Left hindlimb (tissue), 1 donor: Measurements from ENCODE around the gene RNF224.
"Not testable (repeated sequence)": the region's sequence is repeated elsewhere in the genome, so short reads cannot be mapped to it uniquely, and the experiment has no call there.

ENCODE experiments used
- DNase-seq: peaks from one replicate; pipeline ENCODE4 v3.0.0-alpha.2; 2018

RNF224 gene

DNA sequence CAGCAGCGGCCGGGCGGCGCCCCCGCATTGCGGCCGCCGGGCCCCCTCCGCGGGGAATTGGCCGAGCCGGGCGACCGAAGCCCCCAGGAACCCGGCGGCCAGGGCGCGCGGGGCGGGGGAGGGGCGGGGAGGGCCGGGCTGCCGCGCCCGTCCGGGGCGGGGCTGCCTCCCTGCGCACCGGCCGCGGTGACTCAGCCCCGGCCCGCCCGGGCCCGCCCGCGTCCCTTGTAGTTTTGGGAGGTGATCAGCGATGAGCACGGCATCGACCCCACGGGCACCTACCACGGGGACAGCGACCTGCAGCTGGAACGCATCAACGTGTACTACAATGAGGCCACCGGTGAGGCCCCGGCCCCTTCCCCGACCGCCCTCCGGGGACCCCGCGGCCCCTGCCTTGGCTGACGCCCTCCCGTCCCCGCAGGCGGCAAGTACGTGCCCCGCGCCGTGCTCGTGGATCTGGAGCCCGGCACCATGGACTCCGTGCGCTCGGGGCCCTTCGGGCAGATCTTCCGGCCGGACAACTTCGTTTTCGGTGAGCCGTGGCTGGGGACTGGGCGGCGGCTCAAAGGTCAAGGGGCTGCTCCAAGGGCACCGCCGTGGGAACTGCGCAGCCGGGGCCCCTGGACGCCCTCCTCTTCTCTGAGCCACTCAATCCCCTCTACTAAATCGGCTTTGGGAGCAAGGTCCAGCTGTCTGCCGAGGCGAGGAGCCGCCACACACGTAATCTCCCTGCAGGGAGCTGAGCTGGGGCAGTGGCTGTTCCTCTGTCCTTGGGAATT, 14.4 kb downstream of the RNF224 start:
- no peak for DNase-seq

DNA sequence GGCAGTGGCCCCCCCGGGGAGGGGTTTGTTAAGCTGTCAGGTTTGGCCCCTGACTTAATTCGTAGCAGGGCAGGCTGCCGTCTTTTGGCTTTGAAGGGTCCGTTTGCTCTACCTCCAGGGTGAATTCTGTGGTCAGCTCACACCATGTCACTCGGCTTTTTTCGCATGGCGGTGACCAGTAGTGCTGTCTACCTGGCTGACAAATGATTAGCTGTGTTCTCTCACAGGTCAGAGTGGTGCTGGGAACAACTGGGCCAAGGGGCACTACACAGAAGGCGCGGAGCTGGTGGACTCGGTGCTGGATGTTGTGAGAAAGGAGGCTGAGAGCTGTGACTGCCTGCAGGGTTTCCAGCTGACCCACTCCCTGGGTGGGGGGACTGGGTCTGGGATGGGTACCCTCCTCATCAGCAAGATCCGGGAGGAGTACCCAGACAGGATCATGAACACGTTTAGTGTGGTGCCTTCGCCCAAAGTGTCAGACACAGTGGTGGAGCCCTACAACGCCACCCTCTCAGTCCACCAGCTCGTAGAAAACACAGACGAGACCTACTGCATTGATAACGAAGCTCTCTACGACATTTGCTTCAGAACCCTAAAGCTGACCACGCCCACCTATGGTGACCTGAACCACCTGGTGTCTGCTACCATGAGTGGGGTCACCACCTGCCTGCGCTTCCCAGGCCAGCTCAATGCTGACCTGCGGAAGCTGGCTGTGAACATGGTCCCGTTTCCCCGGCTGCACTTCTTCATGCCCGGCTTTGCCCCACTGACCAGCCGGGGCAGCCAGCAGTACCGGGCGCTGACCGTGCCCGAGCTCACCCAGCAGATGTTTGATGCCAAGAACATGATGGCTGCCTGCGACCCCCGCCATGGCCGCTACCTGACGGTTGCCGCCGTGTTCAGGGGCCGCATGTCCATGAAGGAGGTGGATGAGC, 15.2 kb downstream of the RNF224 start:
- DNase-seq: no peak

DNA sequence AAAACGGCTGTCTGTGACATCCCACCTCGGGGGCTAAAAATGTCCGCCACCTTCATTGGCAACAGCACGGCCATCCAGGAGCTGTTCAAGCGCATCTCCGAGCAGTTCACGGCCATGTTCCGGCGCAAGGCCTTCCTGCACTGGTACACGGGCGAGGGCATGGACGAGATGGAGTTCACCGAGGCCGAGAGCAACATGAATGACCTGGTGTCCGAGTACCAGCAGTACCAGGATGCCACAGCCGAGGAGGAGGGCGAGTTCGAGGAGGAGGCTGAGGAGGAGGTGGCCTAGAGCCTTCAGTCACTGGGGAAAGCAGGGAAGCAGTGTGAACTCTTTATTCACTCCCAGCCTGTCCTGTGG, 15.9 kb downstream of the RNF224 start:
- DNase-seq: not testable (repeated sequence)

DNA sequence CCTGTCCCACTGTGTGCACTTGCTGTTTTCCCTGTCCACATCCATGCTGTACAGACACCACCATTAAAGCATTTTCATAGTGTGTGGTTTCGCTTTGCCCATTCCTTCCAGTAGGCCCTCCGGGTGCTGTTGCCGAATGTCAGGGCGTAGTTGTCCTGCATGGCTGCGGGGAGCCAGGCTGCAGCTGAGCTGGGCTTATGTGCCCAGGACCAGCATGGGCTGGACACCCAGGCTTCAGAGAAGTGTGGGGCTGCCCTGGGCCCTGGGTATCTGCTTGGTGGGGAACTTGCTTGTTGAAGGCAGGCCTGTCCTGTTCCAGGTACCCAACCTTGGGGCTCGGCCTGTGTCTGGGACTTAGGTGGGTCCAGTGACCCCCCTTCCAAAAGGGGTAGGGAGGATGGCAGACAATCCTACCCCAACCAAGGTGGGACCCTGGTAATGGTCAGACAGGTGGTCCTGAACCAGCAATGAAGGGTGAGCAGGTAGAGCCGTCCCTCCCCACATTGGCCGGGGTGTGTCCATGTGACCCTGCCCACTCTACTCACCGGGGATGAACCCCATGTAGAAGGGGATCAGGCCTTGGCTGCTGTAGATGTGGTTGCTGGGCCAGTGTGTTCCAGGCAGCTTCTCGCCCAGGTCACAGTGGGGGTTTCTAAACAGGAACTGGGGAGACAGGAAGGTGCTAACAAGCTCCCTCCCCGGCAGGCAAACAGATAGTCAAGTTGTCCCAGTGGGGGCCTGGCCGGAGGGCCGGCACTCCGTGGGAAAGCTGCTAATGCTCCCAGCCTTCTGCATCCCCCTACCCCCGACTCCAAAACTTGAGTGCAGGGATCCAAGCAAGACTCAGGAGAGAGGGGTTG, 16.6 kb downstream of the RNF224 start:
- DNase-seq: no peak

DNA sequence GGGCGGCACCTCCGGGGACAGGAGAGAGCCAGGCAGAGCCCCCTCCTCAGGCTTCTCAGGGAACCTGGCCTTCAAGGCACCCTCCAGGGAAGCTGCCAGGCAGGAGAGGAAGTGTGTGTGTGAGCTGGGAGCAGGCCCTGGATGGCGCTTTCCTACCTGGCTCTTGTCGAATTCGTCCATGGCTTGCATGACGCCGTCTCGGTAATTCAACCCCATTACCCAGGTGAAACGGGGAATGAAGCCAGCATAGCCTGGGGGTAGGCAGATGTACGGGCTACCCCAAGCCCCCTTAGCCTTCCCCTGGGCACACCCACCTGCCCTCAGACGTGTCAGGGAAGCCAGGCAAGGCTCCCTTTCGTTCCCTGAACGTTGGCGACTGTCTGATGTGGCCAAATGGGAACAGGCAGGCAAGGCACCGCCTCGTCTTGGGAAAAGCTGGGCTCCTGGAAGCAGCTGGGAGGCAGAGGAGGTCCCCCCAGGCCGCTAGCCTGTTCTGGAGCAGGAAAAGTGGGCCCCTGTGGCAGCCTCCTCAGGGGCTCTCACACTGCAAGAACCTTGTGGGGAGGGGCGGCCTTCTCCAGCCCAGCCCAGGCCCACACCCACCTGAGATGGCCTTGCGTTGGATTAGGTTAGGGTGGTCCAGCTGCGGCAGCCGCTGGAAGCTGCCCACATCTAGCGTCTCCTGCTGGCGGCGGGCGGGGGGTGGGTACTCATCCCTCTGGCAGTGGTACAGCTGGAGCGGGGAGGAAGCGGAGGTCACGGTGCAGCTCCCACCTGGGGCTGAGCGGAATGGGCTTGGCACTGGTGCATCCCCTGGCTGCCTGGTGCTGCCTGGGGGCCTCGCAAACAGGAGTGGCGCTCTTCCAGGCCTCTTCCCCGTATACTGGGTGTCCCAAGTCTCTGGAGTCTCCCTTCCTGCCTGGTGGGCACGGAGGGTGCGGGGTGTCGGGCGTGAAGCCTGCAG, 17.5 kb downstream of the RNF224 start:
- no peak for DNase-seq

DNA sequence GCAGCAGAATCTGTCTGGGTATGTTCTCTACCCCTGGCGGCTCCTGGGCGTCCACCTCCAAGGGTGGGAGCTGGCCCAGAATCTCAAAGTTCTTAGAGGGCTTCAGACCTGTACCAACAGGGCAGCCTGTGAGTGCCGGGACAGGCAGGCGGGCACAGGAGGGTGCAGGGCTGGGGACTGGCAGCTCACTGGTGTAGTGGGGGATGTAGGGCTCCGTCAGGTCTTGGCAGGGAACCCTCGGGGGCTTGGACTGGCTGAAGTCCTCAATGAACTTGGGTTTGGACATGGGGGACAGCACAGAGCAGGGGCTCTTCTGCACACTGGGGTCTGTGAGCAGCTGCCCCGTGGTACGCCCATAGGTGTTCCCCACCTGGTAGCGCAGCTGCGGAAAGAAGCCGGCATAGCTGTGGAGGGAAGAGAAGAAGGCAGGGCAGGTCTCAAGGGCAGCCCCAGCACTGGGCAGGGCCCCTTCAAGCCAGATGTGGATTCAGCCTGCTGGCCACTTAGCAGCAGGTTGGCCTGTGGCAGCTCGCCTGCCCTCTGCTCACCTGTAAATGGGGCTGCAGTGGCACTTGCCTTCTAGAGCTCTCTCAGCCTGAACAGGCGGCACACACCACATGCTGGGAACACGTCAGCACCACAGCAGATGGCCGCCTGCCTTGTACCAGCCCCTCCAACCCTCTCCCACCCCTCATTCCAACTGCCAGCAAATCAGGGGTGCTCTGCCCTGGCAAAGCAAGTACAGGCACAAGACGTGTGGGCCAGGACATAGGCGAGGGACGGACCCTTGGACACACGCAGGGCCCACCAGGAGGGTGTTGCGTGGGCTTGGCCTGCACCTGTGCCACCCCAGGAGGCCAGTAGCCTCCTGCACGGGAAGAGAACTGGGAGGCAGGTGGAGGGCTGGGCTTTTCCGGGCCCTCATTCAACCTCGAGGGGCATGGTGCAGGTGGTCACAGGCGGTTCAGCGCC, 18.4 kb downstream of the RNF224 start:
- no peak for DNase-seq

DNA sequence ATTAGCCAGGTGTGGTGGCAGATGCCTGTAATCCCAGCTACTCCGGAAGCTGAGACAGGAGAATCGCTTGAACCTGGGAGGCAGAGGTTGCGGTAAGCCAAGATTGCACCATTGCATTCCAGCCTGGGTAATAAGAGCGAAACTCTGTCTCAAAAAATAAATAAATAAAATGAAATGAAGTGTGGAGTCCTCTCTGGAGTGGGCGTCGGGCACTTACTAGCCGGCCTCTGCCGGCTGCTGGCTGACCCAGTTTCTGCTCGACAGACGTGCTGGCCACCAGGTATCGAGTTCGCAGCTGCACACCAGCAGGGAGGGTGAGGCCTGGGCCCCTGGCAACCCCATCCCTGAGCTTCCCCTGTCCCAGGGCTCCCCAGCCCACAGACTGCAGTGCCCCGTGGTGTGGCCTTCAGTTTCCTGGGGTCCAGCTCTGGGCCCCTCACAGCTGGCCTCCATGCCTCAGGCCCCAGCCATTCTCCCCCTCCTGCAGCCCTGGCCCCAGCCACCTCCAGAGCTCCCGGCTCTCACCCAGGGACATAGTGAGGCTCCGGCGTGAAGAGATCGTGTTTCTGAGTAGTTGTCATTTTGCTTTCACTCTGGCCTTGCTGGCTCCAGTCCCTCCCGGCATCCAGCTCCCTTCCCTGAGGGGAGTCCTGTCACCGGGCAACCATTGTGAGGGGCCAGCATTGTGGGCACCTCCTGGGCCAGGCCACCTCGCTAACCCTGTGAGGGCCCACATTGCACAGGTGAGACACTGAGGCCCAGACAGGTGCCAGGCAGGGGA, 20.0 kb downstream of the RNF224 start:
- DNase-seq: no peak

DNA sequence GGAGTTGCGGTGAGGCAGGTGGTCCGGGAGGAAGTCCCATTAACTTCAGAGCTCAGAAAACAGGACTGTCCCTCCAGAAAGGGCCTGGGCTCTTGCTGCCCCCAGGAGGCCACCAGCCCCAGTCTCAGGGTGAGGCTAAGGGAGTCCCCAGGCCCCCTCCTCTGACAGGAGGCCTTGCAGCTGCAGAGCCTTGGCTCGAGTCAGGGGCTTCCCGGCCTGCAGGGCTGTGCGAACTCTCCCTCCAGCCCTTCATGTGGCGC, 20.5 kb downstream of the RNF224 start:
- DNase-seq: no peak

DNA sequence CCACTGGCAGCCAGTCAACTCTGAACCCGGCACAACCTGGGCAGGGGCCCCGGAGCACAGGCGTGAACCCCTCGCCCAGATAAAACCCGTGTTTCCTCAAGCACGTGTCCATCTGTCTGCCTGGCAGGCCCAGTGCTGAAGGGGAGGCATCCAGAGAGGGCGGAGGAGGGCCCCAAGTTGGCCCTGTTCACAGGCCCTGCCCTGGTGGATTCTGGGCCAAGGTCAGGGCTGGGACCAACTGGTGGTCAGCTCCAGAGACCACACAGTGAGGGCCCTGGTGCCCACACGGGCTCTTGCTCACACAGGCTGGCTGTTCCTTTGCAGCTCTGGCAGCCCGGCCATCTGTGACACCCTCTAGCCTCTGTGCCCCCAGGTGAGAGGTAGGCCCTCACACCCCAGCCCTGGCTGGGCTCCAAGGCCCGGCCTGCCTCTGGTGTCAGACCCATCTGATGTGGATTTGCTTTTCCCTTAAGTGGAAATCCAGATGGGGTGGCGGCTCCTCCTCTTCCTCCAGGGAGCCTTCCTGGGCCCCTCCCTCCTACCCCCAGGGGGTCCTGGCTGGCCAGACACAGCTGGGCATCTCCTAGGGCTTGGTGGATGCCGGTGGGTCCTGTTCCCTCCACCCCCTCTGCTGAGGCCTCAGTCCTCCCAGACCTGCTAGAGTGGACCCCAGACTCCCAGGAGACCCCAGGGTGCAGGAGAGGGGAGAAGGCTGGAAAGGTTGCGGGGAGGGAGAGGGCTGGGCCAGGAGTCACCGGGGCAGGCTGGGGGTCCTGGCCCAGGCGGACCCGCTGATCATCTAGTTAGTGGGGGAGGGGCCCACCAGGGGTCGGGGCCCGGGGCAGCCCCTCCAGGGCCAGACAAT, 23.3 kb downstream of the RNF224 start:
- DNase-seq: no peak

DNA sequence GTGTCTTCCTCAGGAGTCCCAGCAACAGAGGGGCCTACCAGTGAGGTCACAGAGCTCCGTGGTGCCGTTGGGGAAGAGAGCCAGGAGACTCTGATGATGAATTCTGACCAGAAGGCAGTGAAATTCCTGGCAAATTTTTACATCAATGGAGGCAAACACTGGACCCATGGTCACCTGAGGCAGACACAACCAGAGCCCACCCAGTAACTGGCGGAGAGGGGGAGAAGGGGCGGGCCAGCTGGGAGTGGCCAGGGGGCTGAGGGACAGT, 23.8 kb downstream of the RNF224 start, which contains the start of gene STPG3:
STPG3 (plus strand) TSS at position 93 of the 268 bp plus-strand sequence; CDS start at position 94, 1 bp downstream.
- no peak for DNase-seq

DNA sequence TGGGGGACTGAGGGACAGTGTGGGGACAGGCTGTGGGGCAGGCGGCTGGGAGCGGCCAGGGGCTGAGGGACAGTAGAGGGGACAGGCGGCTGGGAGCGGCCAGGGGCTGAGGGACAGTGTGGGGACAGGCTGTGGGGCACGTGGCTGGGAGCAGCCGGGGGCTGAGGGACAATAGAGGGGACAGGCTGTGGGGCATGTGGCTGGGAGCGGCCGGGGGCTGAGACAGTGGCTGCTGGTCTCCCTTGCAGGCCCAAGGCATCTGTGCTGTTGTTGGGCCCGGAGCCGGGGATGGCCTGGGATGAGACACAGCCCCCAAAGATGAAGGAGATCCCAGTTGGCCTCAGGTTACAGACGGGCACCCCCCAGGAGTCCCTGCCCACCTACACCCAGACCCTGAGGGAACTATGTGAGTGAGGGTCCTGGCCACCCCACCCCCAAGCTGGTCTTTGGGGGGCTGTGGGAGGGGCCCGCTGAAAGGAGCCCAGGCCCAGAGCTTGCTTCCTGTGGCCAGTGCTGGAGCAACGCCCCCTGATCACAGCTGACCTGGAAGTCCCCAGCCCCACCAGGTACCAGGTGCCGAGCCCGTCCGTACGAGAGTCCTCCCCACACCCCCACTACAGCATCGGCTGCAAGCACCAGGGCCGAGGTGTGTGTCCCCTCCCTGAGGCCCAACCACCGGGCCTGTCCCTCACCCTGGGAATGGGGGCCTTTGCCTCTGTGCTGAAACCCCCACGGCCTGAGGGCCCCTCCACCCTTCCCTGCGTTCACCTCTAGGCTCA, 24.4 kb downstream of the RNF224 start:
- DNase-seq: no peak

DNA sequence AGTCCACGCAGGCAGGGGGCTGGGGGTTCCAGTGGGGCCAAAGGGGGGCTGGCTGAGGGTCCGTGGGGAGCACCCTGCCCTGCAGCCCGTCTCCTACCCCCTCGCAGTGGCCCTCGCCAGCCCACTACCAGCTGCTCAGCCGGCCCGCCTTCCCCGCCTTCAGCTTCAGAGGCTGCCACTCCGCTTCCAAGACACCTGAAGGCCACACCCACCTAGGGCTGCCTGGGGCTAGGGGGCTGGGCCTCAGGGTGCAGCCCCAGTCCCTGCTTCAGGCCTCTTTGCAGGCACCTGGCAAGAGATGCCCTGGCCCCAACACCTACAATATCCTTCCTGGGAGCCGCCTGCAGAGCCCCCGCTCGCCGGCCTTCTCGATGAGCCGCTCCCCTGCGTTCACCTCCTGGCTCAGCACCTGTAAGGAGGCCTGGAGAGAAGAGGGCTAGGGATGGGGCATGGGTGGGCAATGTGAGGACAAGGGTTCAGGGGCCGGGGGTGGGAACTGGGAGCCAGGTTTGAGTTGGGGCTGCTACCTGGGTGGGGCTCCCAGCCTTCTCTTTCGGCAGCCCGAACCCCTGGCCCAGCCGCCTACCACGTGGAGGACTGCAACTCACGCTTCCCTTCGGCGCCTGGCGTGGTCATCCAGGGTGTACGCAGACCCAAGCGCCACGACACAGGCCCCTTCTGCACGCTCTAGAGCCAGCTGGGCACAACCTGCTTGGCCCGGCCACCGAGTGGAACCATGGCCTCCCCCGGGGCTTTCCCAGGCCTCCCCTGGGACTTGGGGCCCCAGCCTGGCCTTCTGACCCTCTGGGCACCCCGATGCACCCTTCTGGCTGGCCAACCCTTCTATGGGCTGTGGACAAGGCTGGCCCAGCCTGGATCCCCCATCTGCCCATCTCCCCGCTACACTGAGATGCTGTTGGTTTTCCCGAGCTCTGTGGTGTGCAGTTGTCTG, 25.5 kb downstream of the RNF224 start:
- DNase-seq: no peak

DNA sequence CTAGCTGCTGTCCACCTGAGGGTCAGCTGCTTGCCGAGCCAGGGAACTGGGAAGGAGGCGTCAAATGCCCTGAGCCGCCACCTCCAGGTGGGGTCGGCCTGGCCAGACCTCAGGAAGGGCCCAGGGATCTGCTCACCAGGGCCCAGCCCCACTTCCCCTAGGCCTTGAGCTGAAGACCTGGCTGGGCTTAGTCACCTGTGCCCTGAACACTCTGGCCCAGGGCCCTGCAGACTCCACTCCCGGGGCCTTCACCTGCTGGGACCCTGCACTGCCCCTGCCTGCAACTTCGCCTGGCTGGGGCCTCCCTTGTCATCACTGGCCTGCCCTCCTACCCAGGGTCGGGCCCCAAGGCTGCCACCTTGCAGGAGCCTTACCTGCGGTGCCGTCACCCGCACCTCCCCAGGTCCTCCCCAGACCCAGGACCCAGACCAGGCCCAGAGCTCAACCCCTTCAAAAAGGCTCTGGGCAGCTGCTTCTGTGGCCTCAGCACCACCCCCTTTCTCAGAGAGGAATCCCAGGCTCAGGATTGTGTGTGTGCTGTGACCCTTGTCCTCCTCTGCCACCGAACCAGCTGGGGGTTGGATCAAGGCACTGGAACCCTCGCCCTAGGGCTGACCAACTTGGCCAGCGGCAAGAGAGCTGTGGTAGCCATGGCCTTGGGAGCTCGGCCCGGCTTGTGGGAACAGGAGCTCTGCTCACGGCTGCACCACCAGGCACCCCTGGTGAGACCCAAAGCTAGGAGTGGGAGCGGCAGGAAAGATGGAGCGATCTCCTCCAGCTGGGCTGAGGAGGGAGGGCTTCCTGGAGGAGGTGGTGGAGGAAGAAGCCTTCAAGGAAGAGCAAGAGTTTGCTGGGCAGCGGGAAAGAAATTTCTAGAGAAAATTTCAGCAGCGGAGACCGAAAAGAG, 26.7 kb downstream of the RNF224 start:
- no peak for DNase-seq

DNA sequence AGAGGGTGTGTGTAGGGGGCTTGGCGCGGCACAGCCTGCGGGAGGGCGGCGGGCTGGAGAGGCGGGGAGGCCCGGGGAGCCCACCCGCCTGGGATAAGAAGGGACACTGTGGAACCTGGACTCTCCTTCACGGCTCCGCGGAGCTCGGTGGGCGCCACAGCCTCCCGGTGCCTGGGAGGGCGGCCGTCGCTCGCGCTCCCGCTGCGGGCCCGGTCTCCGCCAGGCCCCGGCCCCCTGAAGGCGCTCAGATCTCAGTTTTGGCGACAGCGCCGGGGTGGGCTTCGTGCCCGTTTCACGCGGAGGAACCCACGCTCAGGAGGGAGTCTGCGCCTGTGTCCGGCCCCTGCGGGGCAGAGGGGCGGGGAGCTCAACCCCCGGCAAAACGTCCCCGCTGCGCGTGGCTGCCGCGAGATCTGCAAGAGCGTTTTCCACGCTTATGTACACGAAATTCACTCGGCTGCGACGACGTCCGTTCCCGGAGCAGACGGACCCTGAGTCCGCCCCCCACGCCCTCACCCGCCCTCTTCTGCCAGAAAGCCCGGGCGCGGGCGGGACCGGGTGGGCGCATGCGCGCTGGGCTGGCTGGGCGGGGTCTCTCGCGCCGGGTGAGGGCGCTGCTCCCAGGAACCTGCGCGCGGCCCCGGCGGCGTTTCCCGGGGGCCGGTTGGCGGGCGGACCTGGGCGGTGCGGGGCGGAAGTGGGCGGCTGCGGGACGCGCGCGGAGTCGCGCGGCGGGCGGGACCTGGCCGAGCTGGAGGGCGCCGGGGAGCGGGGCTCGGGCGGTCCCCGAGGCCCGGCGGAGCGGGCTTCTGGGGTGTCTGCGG, 27.5 kb downstream of the RNF224 start, which contains the start of gene NELFB:
NELFB (plus strand) TSS at position 704 of the 824 bp plus-strand sequence.
- DNase-seq: peak; percentile 94
